DMS79 (cell line): Measurements from ENCODE around the gene CDH4.

ENCODE experiments used
- DNase-seq: peaks from one replicate; lab custom pipeline; 2025; lab: John Stamatoyannopoulos, UW

Gene CDH4

DNA sequence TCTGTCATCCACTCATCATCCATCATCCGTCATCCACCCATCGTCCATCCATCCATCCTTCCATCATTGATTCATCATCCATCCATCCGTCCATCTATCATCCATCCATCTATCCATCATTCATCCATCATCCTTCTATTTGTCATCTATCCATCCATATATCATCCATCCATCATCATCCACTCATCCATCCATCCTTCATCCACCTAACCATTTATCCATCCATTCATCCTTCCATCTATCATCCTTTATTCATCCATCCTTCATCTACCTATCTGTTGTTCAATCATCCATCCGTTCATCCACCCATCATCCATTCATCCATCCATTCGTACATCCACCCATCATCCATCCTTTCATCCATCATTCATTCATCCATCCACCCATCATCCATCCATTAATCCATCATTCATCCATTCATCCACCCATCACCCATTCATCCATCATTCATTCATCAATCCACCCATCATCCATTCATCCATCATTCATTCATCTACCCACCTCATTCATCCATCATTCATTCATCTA lies 266.4 kb downstream of the CDH4 start:
- DNase-seq, result no peak

DNA sequence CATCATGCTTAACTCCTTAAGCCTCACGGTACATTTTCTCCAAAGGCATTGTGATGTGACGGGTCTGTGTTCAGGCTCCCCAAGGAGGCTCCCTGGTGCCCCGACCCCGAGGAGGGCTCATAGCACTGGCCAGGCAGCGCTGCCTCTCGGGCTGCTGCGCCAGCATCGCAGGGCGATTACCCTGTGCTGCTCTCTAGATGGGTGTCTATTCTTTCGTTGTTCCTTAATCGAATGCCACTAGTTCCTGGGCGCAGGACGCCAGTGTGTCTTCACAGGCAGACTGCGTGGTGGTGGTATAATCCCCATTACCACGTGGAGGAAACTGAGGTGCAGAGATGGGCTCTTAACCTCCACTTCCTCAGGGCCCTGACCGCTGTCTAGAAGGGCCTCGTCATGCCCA lies 267.4 kb downstream of the CDH4 start:
- no peak for DNase-seq

- no peak for DNase-seq
Observed at GRCh38 chr20:61520076-61520892, 268.2 kb downstream of the CDH4 start.

DNA sequence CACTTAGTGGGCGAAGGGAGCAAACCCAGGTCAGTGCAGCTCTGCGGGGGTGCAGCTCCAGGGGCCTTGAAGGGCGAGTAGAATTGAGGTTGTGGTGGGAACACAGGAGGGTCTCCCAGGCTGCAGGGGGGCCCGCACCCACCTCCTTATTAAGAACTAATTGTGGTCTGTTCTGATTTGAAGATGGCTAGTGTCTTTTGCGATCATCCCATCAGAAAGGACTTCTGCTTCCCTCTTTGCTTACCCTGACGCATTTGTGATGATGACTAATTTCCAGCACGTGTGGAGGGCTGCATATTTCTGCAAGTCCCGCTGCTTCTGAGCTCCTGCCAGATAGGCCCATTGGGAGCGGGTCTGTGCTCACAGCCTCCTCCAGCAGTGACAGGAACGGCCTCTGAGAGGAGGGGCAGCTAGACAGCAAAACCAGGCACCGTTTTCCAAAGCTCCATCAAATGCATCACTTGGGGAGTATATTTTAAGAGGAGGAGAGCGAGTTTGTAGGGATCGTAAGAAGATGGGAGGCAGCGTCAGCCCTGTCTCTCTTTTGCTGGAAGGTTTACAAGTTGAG lies 268.9 kb downstream of the CDH4 start:
- DNase-seq, result no peak

- DNase-seq, result no peak
Observed at GRCh38 chr20:61521687-61522420, 269.8 kb downstream of the CDH4 start.

DNA sequence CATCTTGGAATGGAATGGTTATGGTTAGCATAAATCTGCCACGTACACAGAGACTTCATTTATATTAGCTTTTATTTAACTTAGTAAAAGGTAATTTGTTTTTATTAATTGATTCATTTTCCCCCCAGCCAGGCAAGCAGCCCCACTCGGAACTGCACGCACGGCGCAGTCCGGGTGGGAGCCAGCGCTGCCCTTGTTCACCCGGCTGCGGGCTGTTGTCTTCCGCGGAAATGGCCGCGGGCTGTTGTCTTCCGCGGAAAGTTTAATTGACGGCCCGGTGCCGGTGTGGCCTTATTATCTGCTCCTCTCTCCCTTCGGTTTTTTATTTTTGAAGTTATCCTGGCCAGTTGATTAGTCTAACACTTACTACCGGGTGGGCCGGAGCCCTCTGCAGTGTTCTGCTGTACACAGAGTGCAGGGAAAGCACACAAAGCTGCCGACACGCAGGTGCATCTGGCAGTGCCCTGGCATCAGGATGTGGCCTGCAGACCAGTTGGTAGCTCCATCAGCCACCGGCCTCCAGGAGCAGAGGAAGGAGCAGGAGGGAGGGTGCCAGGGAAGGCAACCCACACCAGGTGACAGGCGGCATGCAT lies 270.5 kb downstream of the CDH4 start:
- no peak for DNase-seq

DNA sequence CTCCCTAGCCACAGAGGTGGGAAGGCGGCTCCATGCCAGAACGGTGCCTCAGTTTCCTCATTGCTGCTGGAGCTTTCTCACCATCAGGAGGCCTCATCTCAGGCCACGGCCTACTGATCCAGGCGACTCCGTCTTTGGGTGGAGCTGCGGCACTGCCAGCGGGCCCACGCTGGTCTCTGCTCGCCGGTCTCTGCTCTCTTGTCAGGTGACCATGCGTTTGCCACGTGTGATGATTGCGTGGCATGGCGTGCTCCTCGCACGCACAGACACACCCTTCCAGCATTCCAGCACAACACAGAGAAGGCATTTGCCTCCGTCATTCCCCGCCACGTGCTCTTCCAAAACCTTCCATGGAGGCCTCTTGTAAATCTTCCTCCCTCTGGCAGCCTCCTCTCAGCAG lies 271.1 kb downstream of the CDH4 start:
- no peak for DNase-seq

- no peak for DNase-seq
Observed at GRCh38 chr20:61524951-61525666, 273.0 kb downstream of the CDH4 start.

GRCh38 chr20:61525781-61526431 lies 273.8 kb downstream of the CDH4 start:
- no peak for DNase-seq

GRCh38 chr20:61526907-61527306 lies 274.8 kb downstream of the CDH4 start:
- DNase-seq, result no peak

DNA sequence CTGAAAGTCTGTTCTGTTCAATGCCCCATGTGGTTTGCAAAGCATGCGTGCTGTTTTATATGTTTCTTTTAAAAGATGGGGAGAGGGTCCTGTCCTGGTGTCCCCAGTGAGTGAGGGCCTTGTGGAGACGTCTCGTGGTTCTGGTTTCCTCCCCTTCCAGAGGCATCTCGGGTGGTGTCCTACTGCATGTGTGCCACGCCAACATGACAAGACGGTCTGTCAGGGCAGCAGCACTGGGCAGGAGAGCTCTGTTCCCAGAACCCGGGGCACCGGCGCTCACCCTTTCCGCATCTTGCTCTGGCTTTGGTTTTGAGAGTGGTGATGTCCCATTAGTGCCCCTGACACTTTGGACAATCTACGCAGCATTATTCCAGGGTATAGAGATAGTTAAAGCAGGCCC lies 275.6 kb downstream of the CDH4 start:
- DNase-seq, result no peak

- no peak for DNase-seq
Observed at GRCh38 chr20:61528591-61528990, 276.5 kb downstream of the CDH4 start.

- no peak for DNase-seq
Observed at GRCh38 chr20:61529354-61529753, 277.3 kb downstream of the CDH4 start.

DNA sequence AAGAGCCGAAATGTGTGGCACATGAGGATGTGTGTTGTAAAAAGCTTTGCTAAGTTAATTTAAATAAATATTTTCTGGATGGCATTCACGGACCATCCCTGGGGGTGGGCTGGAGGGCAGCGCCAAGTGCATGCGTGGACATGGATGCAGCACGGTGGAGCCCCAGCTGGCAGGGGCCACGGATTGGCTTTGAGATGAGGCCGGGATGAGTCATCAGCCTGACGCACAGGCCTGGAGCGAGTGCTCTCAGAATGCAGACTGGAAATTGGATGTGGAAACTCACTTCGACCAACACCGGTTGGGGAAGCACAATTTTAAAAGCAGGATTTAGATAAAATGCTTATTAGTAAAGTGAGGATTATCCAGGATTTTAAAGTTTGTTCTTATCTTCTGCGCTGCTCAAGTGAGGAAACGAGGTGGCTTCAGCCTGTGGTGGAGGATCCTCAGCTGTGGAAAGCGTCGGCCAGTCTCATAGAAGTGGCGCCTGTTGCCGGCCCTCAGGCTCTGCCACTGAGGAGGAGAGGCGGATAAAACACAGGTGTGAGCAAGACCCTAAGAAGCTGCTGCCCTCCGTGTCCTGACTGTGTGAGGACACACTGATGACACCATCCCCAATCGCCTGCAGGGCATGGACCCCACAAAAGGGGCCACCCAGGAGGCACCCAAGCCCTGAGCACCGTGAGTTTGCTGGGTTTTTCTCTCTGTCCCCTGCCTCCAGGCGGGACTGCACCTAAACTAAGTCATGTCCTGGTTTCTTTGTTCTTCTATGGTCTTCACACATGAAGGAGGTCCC lies 279.7 kb downstream of the CDH4 start:
- no peak for DNase-seq

DNA sequence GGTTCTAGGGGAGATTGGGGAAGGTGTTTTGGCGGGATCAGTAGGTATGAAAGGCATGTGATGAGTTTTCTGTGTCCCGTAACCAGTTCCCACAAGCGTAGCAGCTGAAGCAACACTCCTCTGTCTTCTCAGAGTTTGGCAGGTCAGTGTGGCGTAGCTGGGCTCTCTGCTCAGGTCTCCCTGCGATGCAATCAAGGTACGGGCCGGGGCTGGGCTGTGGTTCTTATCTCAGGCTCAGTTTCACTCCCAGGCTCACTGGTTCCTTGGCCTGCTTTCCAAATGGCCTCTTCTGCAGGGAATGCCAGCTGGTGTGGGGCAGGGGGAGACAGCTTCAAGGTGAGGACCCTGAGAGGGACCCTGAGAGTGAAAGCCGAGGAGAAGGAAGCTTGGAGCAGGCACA lies 280.7 kb downstream of the CDH4 start:
- DNase-seq, result no peak

DNA sequence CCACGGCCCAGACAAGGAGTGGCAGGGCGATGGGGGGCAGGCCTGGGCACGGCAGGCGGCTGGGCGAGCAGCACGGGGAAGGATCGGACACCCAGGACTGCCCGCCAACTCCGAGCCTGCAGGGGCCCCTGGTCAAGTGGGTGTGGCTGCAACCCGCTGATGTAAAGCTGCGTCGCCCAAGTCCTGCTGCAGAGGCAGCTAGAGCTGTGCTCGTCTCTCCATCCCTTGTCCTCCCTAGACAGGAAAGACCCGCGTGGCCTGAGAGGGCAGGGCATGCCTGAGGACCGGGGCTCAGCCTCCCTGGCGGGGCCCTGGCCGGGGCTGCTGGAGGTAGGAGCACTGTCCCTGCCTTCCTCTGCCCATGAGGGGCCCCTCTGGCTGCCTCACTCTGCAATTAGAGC lies 281.2 kb downstream of the CDH4 start:
- no peak for DNase-seq

DNA sequence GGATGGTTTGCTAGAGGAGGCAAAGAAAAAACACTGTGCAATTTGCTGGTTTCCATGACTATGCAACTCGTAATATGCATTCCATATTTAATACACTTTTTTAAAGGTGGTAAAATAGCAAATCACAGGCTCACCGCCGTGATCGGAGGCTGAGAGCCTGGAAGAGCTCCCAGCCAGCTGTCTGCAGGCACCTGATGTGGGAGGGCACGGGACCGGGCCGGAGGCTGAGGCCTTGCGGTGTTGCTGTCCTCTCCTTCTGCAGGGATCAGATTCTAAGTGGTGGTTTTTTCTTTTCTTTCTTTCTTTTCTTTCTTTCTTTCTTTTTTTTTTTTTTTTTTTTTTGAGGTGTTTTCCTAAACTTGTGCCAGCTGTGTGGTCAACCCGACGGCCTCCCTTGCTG lies 282.3 kb downstream of the CDH4 start:
- no peak for DNase-seq

DNA sequence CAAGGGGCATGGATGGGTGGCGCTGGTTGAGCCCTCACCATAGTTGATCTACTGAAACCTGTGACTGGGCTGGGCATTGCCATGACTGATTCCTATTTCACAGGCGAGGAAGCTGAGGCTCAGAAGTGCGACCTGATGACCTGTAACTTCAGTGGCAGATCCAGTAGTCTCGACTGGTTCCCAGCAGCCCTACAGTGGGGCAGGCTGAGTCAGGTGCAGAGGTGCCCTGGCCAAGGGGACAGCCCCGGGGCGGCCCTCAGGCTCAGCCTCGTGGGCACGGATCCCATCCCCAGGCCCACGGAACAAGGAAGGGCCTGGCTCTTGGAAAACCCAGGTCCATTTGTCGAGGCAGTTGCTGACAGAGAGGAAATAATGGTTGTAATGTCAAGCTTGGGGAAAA lies 283.0 kb downstream of the CDH4 start:
- DNase-seq, result no peak

DNA sequence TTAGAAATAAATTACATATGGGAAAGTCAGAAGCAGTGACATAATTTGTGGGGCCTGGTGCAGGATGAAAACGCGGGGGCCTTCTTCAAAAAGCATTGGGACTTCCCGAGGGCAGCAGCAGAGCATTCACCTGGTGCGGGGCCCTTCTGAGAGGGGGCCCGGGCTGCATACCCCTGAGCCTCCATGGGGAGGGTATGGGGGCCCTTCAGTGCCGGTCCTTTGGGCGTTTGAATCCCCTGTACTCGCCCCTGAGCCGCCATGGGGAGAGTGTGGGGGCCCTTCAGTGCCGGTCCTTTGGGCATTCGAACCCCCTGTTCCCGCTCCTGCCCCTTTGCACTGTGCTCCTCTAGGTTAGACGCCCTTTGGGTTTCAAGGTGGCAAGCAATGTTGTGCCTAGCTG lies 283.5 kb downstream of the CDH4 start:
- no peak for DNase-seq

- no peak for DNase-seq
Observed at GRCh38 chr20:61535956-61536355, 283.9 kb downstream of the CDH4 start.

- DNase-seq, result no peak
Observed at GRCh38 chr20:61536671-61537070, 284.6 kb downstream of the CDH4 start.
